GM18505 (cell line): Measurements from ENCODE around the gene HEMK1.

ENCODE experiments used
- ATAC-seq: cut with Tn5 transposase; IDR thresholded peaks from one replicate; pipeline ENCODE4 v1.9.1; 2021; ENCODE audit not compliant: unreplicated experiment
- POLR2A ChIP-seq: IDR thresholded peaks from 4 replicates; pipeline ENCODE4 v1.6.1; 2011; ENCODE audit warnings: borderline replicate concordance; ENCODE audit not compliant: insufficient read depth, insufficient read length; ENCODE audit errors: extremely low read depth

HEMK1 gene

DNA sequence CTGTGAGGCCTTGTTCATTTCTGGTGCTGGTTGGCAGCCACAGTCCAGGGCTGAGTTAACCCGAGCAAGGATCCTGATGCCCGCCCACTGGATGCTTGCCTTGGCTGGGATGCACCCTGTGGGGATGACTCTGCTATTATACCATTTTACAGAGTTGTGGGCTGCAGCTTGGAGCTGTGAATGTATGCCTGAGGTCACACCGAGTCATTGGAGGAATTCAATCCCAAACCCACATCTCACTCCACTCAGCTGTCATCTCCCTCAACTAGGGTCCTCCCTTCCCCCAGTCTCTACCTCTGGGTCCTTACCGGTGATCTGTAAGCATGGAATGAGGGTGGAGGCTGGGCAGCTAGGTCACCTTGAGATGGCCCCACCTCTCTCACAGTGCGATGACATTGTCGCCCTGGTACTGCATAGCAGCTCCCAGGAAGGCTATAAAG is 69.8 kb downstream of the HEMK1 start:
- TF ChIP-seq POLR2A = no peak
- no peak for ATAC-seq

DNA sequence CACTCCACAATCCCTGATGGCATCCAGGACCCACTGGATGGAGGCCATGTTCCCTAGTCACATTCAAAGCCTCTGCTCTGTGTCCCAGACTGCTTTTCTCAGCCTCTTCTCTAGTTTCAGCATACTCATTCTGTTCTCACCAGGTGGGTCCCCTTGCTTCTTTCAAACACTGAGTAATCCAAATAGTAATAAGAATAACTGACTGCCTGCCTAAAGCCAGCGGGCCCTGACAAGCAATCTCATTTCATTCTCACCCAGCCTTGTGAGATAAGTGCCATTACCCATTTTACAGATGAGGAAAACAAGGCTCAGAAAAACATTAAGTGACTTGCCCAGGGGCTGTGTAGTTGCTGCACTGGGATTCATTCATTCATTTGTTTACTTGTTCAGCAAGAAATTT is 73.1 kb downstream of the HEMK1 start:
- ATAC-seq = no peak
- no peak for TF ChIP-seq POLR2A

GRCh38 chr3:50644561-50644960 is 75.2 kb downstream of the HEMK1 start:
- ATAC-seq = no peak
- TF ChIP-seq POLR2A = no peak

GRCh38 chr3:50645378-50645777 is 76.1 kb downstream of the HEMK1 start:
- no peak for TF ChIP-seq POLR2A
- no peak for ATAC-seq
